ENCODE measurements around the gene ZBTB47.
A peak's percentile ranks its signal among the peaks of the same experiment; 100 is the strongest.

ZBTB47 gene

GRCh38 chr3:42613462-42613861 lies 40.0 kb upstream of the ZBTB47 start:
- ChIA-PET POLR2A (no interaction called here), CTCF (interaction anchor here (0.6 to 8.1 kb wide), 16 partner anchors 8 to 41 kb away, joined by 3 to 50 read pairs (median 5); partner anchors contain the start of genes NKTR and SS18L2)
- H3K27me3 ChIP-seq (replicated peaks in 2 of 5; ENCODE audit: control insufficient read depth in 4 of 5, insufficient read depth in 5 of 5, low read length in 4 of 5): no peaks in the 10 kb centered on the region
- no peak overlapping the region for H3K27ac ChIP-seq (ENCODE audit: insufficient read depth in 1 of 2, low read depth in 1 of 2, low read length in 2 of 2, poor library complexity in 1 of 2, severe bottlenecking in 2 of 2)
- peaks cover 6 to 29% (median 20%) of the 10 kb centered on the region in 4 experiments for H3K4me1 ChIP-seq (ENCODE audit: control extremely low read depth in 1 of 4, control insufficient read depth in 4 of 4, insufficient read depth in 4 of 4, low read length in 3 of 4)
- H3K36me3 ChIP-seq (ENCODE audit: control insufficient read depth in 4 of 4, insufficient read depth in 4 of 4, low read length in 3 of 4): peaks cover 4 to 20% (median 5%) of the 10 kb centered on the region in 4 experiments
- DNase-seq: peak; percentile 46 to 73 (median 69)
- WGBS (ENCODE audit: insufficient coverage): no CpG with 5 or more reads among the region's 2 CpGs
- no peaks in the 10 kb centered on the region for H3K9me3 ChIP-seq (ENCODE audit: control extremely low read depth in 1 of 5, control insufficient read depth in 4 of 5, insufficient read depth in 2 of 5, low read depth in 1 of 5, low read length in 4 of 5)
- H3K4me3 ChIP-seq (ENCODE audit: control insufficient read depth in 1 of 7, extremely low read depth in 1 of 7, insufficient read depth in 4 of 7, low read depth in 2 of 7, low read length in 6 of 7): no peak overlapping the region

DNA sequence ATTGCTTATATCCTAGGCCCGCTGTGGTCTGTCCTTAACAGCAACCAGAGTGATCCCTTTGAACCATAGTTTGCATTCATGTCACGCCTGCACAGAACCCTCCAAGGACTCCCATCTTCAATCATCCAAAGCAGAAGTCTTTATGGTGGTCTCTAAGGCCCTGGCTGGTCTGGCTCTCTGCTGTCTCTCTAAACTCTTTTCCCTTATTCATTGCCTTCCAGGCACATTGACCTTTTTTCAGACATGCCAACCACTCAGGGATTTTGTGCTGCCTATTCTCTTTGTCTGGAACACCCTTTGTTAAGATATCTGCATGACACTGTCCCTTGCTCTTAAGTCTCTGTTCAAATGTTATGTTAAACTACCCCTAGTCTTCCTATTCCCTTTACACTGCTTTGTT lies 21.9 kb upstream of the ZBTB47 start:
- no peaks in the 10 kb centered on the region for H3K4me1 ChIP-seq (ENCODE audit: control extremely low read depth in 1 of 4, control insufficient read depth in 4 of 4, insufficient read depth in 4 of 4, low read length in 3 of 4)
- no peak overlapping the region for H3K4me3 ChIP-seq (ENCODE audit: control insufficient read depth in 1 of 7, extremely low read depth in 1 of 7, insufficient read depth in 4 of 7, low read depth in 2 of 7, low read length in 6 of 7)
- H3K27me3 ChIP-seq (replicated peaks in 2 of 5; ENCODE audit: control insufficient read depth in 4 of 5, insufficient read depth in 5 of 5, low read length in 4 of 5): no peaks in the 10 kb centered on the region
- CTCF ChIA-PET: interaction anchor here (1.4 kb wide), 1 partner anchor 39 kb away, joined by 3 read pairs; no protein-coding TSS in a partner anchor
- H3K9me3 ChIP-seq (ENCODE audit: control extremely low read depth in 1 of 5, control insufficient read depth in 4 of 5, insufficient read depth in 2 of 5, low read depth in 1 of 5, low read length in 4 of 5): no peaks in the 10 kb centered on the region
- no peak for DNase-seq
- peak overlapping the region in 1 of 2 experiments; percentile 41 for H3K27ac ChIP-seq (ENCODE audit: insufficient read depth in 1 of 2, low read depth in 1 of 2, low read length in 2 of 2, poor library complexity in 1 of 2, severe bottlenecking in 2 of 2)
- WGBS (ENCODE audit: insufficient coverage): 100% methylated on average over 2 of the region's 2 CpGs
- POLR2A ChIA-PET: no interaction called here
- peaks cover 18 to 67% (median 51%) of the 10 kb centered on the region in 4 experiments for H3K36me3 ChIP-seq (ENCODE audit: control insufficient read depth in 4 of 4, insufficient read depth in 4 of 4, low read length in 3 of 4)

DNA sequence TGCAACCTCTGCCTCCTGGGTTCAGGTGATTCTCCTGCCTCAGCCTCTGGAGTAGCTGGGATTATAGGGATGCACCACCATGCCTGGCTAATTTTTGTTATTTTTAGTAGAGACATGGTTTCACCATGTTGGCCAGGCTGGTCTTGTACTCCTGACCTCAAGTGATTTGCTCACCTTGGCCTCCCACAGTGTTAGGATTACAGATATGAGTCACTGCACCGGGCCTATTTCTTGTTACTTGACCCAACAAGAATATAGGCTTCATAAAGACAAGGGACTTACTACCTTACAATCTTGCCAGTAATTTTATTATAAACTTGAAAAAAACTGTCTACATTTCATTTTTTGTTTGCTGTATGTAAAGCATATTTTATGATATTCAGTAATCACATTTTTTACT lies 21.4 kb upstream of the ZBTB47 start:
- no peaks in the 10 kb centered on the region for H3K4me1 ChIP-seq (ENCODE audit: control extremely low read depth in 1 of 4, control insufficient read depth in 4 of 4, insufficient read depth in 4 of 4, low read length in 3 of 4)
- WGBS (ENCODE audit: insufficient coverage): 92% methylated on average over 1 of the region's 1 CpG
- H3K27ac ChIP-seq (ENCODE audit: insufficient read depth in 1 of 2, low read depth in 1 of 2, low read length in 2 of 2, poor library complexity in 1 of 2, severe bottlenecking in 2 of 2): peak overlapping the region in 1 of 2 experiments; percentile 41
- H3K9me3 ChIP-seq (ENCODE audit: control extremely low read depth in 1 of 5, control insufficient read depth in 4 of 5, insufficient read depth in 2 of 5, low read depth in 1 of 5, low read length in 4 of 5): no peaks in the 10 kb centered on the region
- no peak overlapping the region for H3K4me3 ChIP-seq (ENCODE audit: control insufficient read depth in 1 of 7, extremely low read depth in 1 of 7, insufficient read depth in 4 of 7, low read depth in 2 of 7, low read length in 6 of 7)
- H3K27me3 ChIP-seq (replicated peaks in 2 of 5; ENCODE audit: control insufficient read depth in 4 of 5, insufficient read depth in 5 of 5, low read length in 4 of 5): no peaks in the 10 kb centered on the region
- ChIA-PET POLR2A (no interaction called here), CTCF (no interaction called here)
- DNase-seq: no peak
- H3K36me3 ChIP-seq (ENCODE audit: control insufficient read depth in 4 of 4, insufficient read depth in 4 of 4, low read length in 3 of 4): peaks cover 21 to 72% (median 56%) of the 10 kb centered on the region in 4 experiments

DNA sequence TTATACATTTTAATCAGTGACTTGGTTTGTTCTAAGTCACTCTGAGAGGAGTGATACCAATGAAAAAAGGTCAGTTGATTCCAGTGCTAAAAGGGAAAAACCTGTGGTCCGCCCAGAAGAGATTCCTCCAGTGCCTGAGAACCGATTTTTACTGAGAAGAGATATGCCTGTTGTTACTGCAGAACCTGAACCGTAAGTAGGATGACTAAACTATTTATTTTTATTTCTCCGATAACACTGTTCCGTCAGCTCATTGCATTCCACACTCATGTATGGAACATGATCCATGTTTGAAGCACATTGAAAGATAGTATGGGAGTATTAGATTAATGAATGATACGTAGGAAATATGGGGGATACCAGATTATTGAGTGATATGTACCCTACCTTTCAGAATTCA lies 20.0 kb upstream of the ZBTB47 start:
- Histone ChIP-seq H3K36me3 (ENCODE audit: control insufficient read depth in 4 of 4, insufficient read depth in 4 of 4, low read length in 3 of 4) (peaks cover 34 to 83% (median 66%) of the 10 kb centered on the region in 4 experiments), H3K4me3 (ENCODE audit: control insufficient read depth in 1 of 7, extremely low read depth in 1 of 7, insufficient read depth in 4 of 7, low read depth in 2 of 7, low read length in 6 of 7) (no peak overlapping the region), H3K27ac (ENCODE audit: insufficient read depth in 1 of 2, low read depth in 1 of 2, low read length in 2 of 2, poor library complexity in 1 of 2, severe bottlenecking in 2 of 2) (no peak overlapping the region), H3K9me3 (ENCODE audit: control extremely low read depth in 1 of 5, control insufficient read depth in 4 of 5, insufficient read depth in 2 of 5, low read depth in 1 of 5, low read length in 4 of 5) (no peaks in the 10 kb centered on the region), H3K4me1 (ENCODE audit: control extremely low read depth in 1 of 4, control insufficient read depth in 4 of 4, insufficient read depth in 4 of 4, low read length in 3 of 4) (no peaks in the 10 kb centered on the region), H3K27me3 (replicated peaks in 2 of 5; ENCODE audit: control insufficient read depth in 4 of 5, insufficient read depth in 5 of 5, low read length in 4 of 5) (no peaks in the 10 kb centered on the region)
- DNase-seq: no peak
- POLR2A ChIA-PET: no interaction called here
- WGBS (ENCODE audit: insufficient coverage): 91% methylated on average over 3 of the region's 6 CpGs
- CTCF ChIA-PET: interaction anchor here (0.6 to 2.1 kb wide), 4 partner anchors 9 to 32 kb away, joined by 3 to 7 read pairs (median 4); partner anchors contain the start of gene NKTR

GRCh38 chr3:42635111-42635510 lies 18.4 kb upstream of the ZBTB47 start:
- DNase-seq: peak; percentile 51 to 81 (median 76)
- H3K9me3 ChIP-seq (ENCODE audit: control extremely low read depth in 1 of 5, control insufficient read depth in 4 of 5, insufficient read depth in 2 of 5, low read depth in 1 of 5, low read length in 4 of 5): no peaks in the 10 kb centered on the region
- H3K36me3 ChIP-seq (ENCODE audit: control insufficient read depth in 4 of 4, insufficient read depth in 4 of 4, low read length in 3 of 4): peaks cover 42 to 94% (median 77%) of the 10 kb centered on the region in 4 experiments
- WGBS (ENCODE audit: insufficient coverage): no CpG with 5 or more reads among the region's 2 CpGs
- no peaks in the 10 kb centered on the region for H3K4me1 ChIP-seq (ENCODE audit: control extremely low read depth in 1 of 4, control insufficient read depth in 4 of 4, insufficient read depth in 4 of 4, low read length in 3 of 4)
- no peaks in the 10 kb centered on the region for H3K27me3 ChIP-seq (replicated peaks in 2 of 5; ENCODE audit: control insufficient read depth in 4 of 5, insufficient read depth in 5 of 5, low read length in 4 of 5)
- POLR2A ChIA-PET: no interaction called here
- H3K4me3 ChIP-seq (ENCODE audit: control insufficient read depth in 1 of 7, extremely low read depth in 1 of 7, insufficient read depth in 4 of 7, low read depth in 2 of 7, low read length in 6 of 7): no peak overlapping the region
- H3K27ac ChIP-seq (ENCODE audit: insufficient read depth in 1 of 2, low read depth in 1 of 2, low read length in 2 of 2, poor library complexity in 1 of 2, severe bottlenecking in 2 of 2): peak overlapping the region in 1 of 2 experiments; percentile 21
- CTCF ChIA-PET: interaction anchor here (2.8 kb wide), 1 partner anchor 53 kb away, joined by 20 read pairs; the partner anchor contains the start of gene SEC22C

- H3K36me3 ChIP-seq (ENCODE audit: control insufficient read depth in 4 of 4, insufficient read depth in 4 of 4, low read length in 3 of 4): peaks cover 42 to 92% (median 77%) of the 10 kb centered on the region in 4 experiments
- no peak overlapping the region for H3K4me3 ChIP-seq (ENCODE audit: control insufficient read depth in 1 of 7, extremely low read depth in 1 of 7, insufficient read depth in 4 of 7, low read depth in 2 of 7, low read length in 6 of 7)
- CTCF ChIA-PET: interaction anchor here (0.7 to 2.8 kb wide), 14 partner anchors 8 to 70 kb away, joined by 3 to 20 read pairs (median 4); partner anchors contain the start of genes NKTR and SEC22C
- POLR2A ChIA-PET: no interaction called here
- WGBS (ENCODE audit: insufficient coverage): 86% methylated on average over 3 of the region's 6 CpGs
- no peak overlapping the region for H3K27ac ChIP-seq (ENCODE audit: insufficient read depth in 1 of 2, low read depth in 1 of 2, low read length in 2 of 2, poor library complexity in 1 of 2, severe bottlenecking in 2 of 2)
- H3K4me1 ChIP-seq (ENCODE audit: control extremely low read depth in 1 of 4, control insufficient read depth in 4 of 4, insufficient read depth in 4 of 4, low read length in 3 of 4): no peaks in the 10 kb centered on the region
- H3K9me3 ChIP-seq (ENCODE audit: control extremely low read depth in 1 of 5, control insufficient read depth in 4 of 5, insufficient read depth in 2 of 5, low read depth in 1 of 5, low read length in 4 of 5): no peaks in the 10 kb centered on the region
- H3K27me3 ChIP-seq (replicated peaks in 2 of 5; ENCODE audit: control insufficient read depth in 4 of 5, insufficient read depth in 5 of 5, low read length in 4 of 5): no peaks in the 10 kb centered on the region
- no peak for DNase-seq
Measured at GRCh38 chr3:42637001-42637400, 16.5 kb upstream of the ZBTB47 start.

DNA sequence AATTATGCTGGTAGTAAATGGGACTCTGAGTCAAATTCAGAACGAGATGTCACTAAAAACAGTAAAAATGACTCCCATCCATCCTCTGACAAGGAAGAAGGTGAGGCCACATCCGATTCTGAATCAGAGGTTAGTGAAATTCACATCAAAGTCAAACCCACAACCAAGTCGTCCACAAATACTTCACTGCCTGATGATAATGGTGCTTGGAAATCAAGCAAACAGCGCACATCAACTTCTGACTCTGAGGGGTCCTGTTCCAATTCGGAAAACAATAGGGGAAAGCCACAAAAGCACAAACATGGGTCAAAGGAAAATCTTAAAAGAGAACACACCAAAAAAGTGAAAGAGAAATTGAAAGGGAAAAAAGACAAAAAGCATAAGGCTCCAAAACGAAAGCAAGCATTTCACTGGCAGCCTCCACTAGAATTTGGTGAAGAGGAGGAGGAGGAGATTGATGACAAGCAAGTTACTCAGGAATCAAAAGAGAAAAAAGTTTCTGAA lies 15.1 kb upstream of the ZBTB47 start:
- no peaks in the 10 kb centered on the region for H3K4me1 ChIP-seq (ENCODE audit: control extremely low read depth in 1 of 4, control insufficient read depth in 4 of 4, insufficient read depth in 4 of 4, low read length in 3 of 4)
- peaks cover 41 to 92% (median 75%) of the 10 kb centered on the region in 4 experiments for H3K36me3 ChIP-seq (ENCODE audit: control insufficient read depth in 4 of 4, insufficient read depth in 4 of 4, low read length in 3 of 4)
- WGBS (ENCODE audit: insufficient coverage): 92% methylated on average over 5 of the region's 6 CpGs
- ChIA-PET CTCF (interaction anchor here (1.1 to 2.7 kb wide), 4 partner anchors 9 to 21 kb away, joined by 4 to 13 read pairs (median 4); no protein-coding TSS in a partner anchor), POLR2A (no interaction called here)
- no peak overlapping the region for H3K4me3 ChIP-seq (ENCODE audit: control insufficient read depth in 1 of 7, extremely low read depth in 1 of 7, insufficient read depth in 4 of 7, low read depth in 2 of 7, low read length in 6 of 7)
- no peaks in the 10 kb centered on the region for H3K9me3 ChIP-seq (ENCODE audit: control extremely low read depth in 1 of 5, control insufficient read depth in 4 of 5, insufficient read depth in 2 of 5, low read depth in 1 of 5, low read length in 4 of 5)
- no peak for DNase-seq
- no peaks in the 10 kb centered on the region for H3K27me3 ChIP-seq (replicated peaks in 2 of 5; ENCODE audit: control insufficient read depth in 4 of 5, insufficient read depth in 5 of 5, low read length in 4 of 5)
- peak overlapping the region in 1 of 2 experiments; percentile 50 for H3K27ac ChIP-seq (ENCODE audit: insufficient read depth in 1 of 2, low read depth in 1 of 2, low read length in 2 of 2, poor library complexity in 1 of 2, severe bottlenecking in 2 of 2)

Measured in common myeloid progenitor, CD34-positive (primary cell).